Posterior vena cava (tissue), 2 donors: ENCODE measurements around the gene MON1B. TPM values are rescaled to one million over a fixed set of nuclear protein-coding genes. Genes with fewer than 3 reads are reported as not detected.
A peak's percentile ranks its signal among the peaks of the same experiment; 100 is the strongest.
"Not testable (repeated sequence)": the region's sequence is repeated elsewhere in the genome, so short reads cannot be mapped to it uniquely, and the experiment has no call there.

Source experiments
- DNase-seq: peaks from one replicate; pipeline ENCODE4 v3.0.0-alpha.2; 2020; ENCODE audit warnings: low spot score
- intact Hi-C, 2 donors: fragments of 100-400 bp; cut with DNase I; formaldehyde crosslinking; loops; one replicate each; pipeline versions ENCODE4 v1.14.1 to v1.14.2; 2022 to 2023
- total RNA-seq, 2 donors: library from RNA; stranded (reverse); fragmentation: NEBNext Ultra II Directional; extraction: Animal tissue kit (Norgen Biotek cat#: 25700); gene quantifications; one replicate each; pipeline ENCODE4 v1.2.1, GENCODE V29; 2021
- donor health status: DM: yes; HTN: yes; CAD: no.
- donor health status: DM: yes; HTN: yes; CAD: no.

MON1B gene
- total RNA-seq, 2 donors from 2014 or later: 34.7 to 35.6 TPM

DNA sequence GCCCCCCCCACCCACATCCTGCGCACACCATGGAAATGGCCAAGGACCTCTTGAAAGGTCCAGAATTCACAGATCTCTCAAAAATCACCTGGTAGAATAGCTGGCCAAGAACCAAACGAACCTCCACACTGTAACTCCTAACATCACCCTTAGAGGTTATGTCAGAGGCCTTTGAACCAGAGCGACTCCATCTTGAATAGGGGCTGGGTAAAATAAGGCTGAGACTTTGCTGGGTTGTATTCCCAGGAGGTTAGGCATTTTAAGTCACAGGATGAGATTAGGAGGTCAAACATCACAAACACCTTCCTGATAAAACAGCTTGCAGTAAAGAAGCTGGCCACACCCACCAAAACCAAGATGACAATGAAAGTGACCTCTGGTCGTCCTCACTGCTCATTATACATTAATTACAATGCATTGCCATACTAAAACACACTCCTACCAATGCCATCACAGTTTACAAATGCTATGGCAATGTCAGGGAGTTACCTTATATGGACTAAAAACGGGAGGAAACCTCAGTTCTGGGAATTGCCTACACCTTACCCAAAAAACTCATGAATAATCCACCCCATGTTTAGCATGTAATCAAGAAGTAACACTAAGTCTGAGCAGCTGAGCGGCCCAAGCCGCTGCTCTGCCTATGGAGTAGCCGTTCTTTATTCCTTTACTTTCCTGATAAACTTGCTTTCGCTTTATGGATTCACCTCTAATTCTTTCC, 43.0 kb downstream of the MON1B start:
- no peak for DNase-seq
- intact Hi-C loops: no loop called here

DNA sequence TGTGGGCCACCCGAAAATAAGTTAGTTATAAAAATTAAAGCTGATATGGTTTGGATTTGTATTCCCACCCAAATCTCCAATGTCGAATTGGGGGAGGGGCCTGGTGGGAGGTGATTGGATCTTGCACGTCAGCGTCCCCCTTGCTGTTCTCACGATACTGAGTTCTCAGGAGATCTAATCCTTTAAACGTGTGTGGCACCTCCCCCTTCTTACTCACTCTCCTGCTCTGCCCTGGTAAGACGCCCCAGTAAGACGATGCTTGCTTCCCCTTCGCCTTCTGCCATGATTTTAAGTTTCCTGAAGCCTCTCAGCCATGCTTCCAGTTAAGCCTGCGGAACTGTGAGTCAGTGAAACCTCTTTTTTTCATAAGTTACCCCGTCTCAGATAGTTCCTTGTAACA, 43.6 kb downstream of the MON1B start:
- DNase-seq: no peak
- intact Hi-C loops: loop anchor here (5.0 kb wide), 2 partner anchors 348 to 428 kb away; no protein-coding TSS in a partner anchor

DNA sequence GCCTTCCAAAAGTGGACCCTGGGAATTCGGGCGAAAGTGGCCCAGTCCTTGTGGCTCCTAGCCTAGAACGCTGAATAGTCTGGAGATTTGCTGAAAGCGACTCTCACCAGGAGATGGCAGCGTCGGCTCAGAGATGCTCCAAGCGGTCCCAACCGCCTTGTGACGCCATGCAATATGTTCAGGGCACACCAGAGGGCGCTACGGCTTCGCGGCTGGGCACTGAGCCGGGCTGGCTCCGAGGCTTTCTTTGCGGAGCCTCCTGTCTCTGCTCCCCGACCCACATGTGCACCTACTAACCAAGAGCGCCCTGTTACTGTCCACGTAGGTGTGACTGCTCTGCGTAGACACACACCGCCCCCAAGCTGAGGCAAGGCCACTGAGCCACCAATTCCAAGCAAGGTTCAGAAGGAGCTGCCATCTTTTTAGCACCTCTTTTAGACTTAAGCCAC, 45.1 kb downstream of the MON1B start:
- intact Hi-C loops: loop anchor here (5.0 kb wide), 2 partner anchors 346 to 426 kb away; no protein-coding TSS in a partner anchor
- peak; percentile 96 for DNase-seq

DNA sequence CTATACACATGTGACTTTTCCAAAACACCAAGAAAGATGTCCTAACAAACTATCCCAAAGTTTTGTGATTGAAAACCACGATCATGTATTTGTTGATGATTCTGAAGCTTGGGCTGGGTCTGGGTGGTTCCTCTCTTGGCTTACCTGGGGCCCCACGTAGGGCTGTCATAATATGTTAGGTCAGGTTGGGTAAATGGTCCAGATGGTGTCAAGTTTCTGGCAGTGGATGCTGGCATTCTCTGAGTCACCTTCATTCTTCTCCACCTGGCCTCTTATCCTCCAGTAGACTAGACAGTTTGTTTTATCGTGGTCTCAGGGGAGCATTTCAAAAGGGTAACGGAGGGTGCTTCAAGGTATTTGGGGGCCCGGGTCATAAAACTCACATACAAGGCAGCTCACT, 47.6 kb downstream of the MON1B start:
- DNase-seq: no peak
- intact Hi-C loops: loop anchor here (5.0 kb wide), 2 partner anchors 344 to 424 kb away; no protein-coding TSS in a partner anchor

DNA sequence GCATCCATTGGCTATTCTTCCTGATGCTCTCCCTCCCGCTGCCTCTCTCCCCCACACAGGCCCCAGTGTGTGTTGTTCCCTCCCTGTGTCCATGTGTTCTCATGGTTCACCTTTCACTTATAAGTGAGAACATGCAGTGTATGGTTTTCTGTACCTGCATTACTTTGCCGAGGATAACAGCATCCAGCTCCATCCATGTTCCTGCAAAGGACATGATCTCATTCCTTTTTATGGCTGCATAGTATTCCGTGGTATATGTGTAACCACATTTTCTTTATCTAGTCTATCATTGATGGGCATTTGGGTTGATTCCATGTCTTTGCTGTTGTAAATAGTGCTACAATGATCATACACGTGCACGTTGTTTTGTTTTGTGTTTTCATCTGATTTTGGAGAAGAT, 51.5 kb downstream of the MON1B start:
- intact Hi-C loops, DNase-seq: not testable (repeated sequence)

DNA sequence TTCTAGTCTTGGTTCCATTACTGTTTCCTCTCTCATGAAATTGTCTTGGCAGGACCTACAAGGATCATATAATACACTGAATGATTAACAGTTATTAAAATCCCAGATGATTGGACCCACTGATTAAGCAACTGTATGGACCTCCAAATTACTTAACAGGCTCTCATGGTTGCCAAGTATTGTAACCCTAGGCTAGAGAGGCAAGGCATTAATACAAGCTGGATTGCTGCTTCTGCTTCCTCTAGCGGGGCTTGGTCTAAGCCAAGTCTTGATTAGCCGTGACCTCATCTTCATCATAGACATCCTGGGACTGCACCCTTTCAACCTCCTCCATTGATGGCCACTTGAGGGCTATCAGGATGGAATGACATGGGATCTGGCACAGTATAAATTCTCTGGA, 55.2 kb downstream of the MON1B start:
- no peak for DNase-seq
- intact Hi-C loops: no loop called here

DNA sequence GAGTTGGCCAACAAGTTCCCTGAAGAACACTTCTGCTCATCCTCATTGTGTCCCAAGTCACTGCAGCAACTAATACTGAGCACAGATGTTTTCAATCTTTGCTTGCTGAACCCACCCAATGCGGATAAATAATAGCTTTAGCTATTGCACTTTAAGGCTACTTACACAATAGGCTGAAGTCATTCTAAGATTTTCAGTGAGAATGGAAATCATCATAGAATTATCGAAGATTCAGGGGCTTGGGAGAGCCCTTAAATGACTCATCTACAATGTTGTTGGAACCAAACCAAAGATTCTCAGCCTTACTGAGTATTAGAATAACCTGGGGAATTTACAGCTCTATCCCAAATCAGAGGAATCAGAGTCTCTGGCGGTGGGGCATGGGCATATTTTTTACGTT, 59.4 kb downstream of the MON1B start:
- intact Hi-C loops: no loop called here
- no peak for DNase-seq

Other genes starting within 250 kb of the MON1B start
- gene SYCE1L, start 8.2 kb downstream of the MON1B start, total RNA-seq: 1 to 10 TPM; 2.5 to 6.1 TPM
- gene ADAMTS18, start 243.8 kb downstream of the MON1B start, total RNA-seq: 1 to 10 TPM in 1 of 2 donors, under 1 TPM in 1; 0.79 to 1.0 TPM